AG09309 (cell line): Measurements from ENCODE around the gene MAP3K5.

Experiments used
- DNase-seq: peaks from one replicate; pipeline ENCODE4 v3.0.0-alpha.2; 2010; ENCODE audit warnings: low read depth
- H3K4me3 ChIP-seq: 2 replicates; pipeline ENCODE4 v1.5.1; 2011; ENCODE audit warnings: mild to moderate bottlenecking, low read depth, low read length, moderate library complexity; ENCODE audit not compliant: control insufficient read depth
- CTCF ChIP-seq: IDR thresholded peaks from 2 replicates; pipeline ENCODE4 v1.5.1; 2011; ENCODE audit warnings: mild to moderate bottlenecking, low read depth, low read length, inconsistent platforms; ENCODE audit not compliant: insufficient read depth, control insufficient read depth; ENCODE audit errors: missing control alignments

The MAP3K5 gene

GRCh38 chr6:136657666-136658065 is 134.6 kb downstream of the MAP3K5 start:
- no peak for DNase-seq
- no peak overlapping the region for H3K4me3 ChIP-seq
- no peak for TF ChIP-seq CTCF

- no peak for TF ChIP-seq CTCF
- DNase-seq, result no peak
- no peak overlapping the region for H3K4me3 ChIP-seq
These were observed 136.2 kb downstream of the MAP3K5 start for GRCh38 chr6:136656121-136656520.

GRCh38 chr6:136655239-136656014 is 136.8 kb downstream of the MAP3K5 start:
- H3K4me3 ChIP-seq, result no peak overlapping the region
- no peak for TF ChIP-seq CTCF
- DNase-seq, result no peak

- no peak for DNase-seq
- TF ChIP-seq CTCF, result no peak
- H3K4me3 ChIP-seq, result no peak overlapping the region
These were observed 138.2 kb downstream of the MAP3K5 start for GRCh38 chr6:136654086-136654485.

- no peak overlapping the region for H3K4me3 ChIP-seq
These were observed 139.6 kb downstream of the MAP3K5 start for GRCh38 chr6:136652656-136653055.

GRCh38 chr6:136651982-136652381 is 140.3 kb downstream of the MAP3K5 start:
- no peak for TF ChIP-seq CTCF
- no peak for DNase-seq
- H3K4me3 ChIP-seq, result no peak overlapping the region

More at GRCh38 chr6:136652656-136653055, 139.6 kb downstream of the MAP3K5 start:
- DNase-seq, result no peak
- TF ChIP-seq CTCF, result no peak
